Pancreas (tissue), 10 donors: ENCODE measurements around the gene AP2S1. TPM values are rescaled to one million over a fixed set of nuclear protein-coding genes. Genes with fewer than 3 reads are reported as not detected.
"Not testable (repeated sequence)": the region's sequence is repeated elsewhere in the genome, so short reads cannot be mapped to it uniquely, and the experiment has no call there.

Source experiments
- ATAC-seq, 4 donors: fragments of 200-7000 bp; cut with Tn5 transposase; one replicate each; pipeline versions ENCODE4 v1.8.0 to v1.9.1; 2020; ENCODE audit warnings: mild to moderate bottlenecking in 4 of 4, moderate library complexity in 4 of 4
- DNase-seq, 6 donors: peaks; one replicate each; pipeline ENCODE4 v3.0.0-alpha.2; 2020
- FAIRE-seq: peaks from 2 replicates; lab custom pipeline; 2012; peaks lifted over from hg19 to GRCh38; lab: Jason Lieb, UNC
- H3K27ac ChIP-seq, 4 donors: fragments of 200-600 bp; sonication (generic); 1 replicate in 3 of 4; 2 replicates in 1 of 4; pipeline versions ENCODE4 v1.5.0 to v1.8.0; 2020
- H3K27me3 ChIP-seq, 4 donors: fragments of 200-600 bp; one replicate each; pipeline ENCODE4 v1.8.0; 2021
- H3K36me3 ChIP-seq, 3 donors: fragments of 200-600 bp; sonication (generic) in 1 of 3; one replicate each; pipeline versions ENCODE4 v1.5.0 to v1.8.0; 2020 to 2021
- H3K4me1 ChIP-seq, 3 donors: fragments of 200-600 bp; one replicate each; pipeline ENCODE4 v1.8.0; 2021
- H3K4me3 ChIP-seq, 4 donors: fragments of 200-600 bp; sonication (generic) in 2 of 4; one replicate each; pipeline versions ENCODE4 v1.5.0 to v1.8.0; 2020 to 2021
- H3K9me3 ChIP-seq, 4 donors: fragments of 200-600 bp; one replicate each; pipeline ENCODE4 v1.8.0; 2021
- WGBS, 2 donors: extraction: QIAGEN DNeasy Blood & Tissue Kit; methylation state at CpG; one replicate each; pipeline ENCODE4 v1.1.7; 2013; 5-methylcytosine and 5-hydroxymethylcytosine counted together
- intact Hi-C, 3 donors: fragments of 100-400 bp; cut with DNase I; formaldehyde crosslinking; loops; one replicate each; pipeline versions ENCODE4 v1.11.1 to v1.14.2; 2022
- polyA plus RNA-seq, 2 donors: library from polyadenylated mRNA; stranded (reverse); fragments of 200-250 nt; gene quantifications; one replicate each; pipeline ENCODE4 v1.2.3, GENCODE V29; 2013
- total RNA-seq, 6 donors: library from RNA; stranded (reverse); fragmentation: NEBNext Ultra II Directional in 4 of 6; extraction: Animal tissue kit (Norgen Biotek cat#: 25700) in 4 of 6; gene quantifications; one replicate each; pipeline versions ENCODE4 v1.2.1 to v1.2.4, GENCODE V29; 2021 to 2023
- TF ChIP-seq, protein P1 (sequence below), 4 donors: fragments of 200-600 bp; sonication (generic) in 3 of 4; IDR thresholded peaks; one replicate each; pipeline versions ENCODE4 v1.5.0 to v1.8.0; 2021; ENCODE audit warnings: antibody characterized with exemption in 4 of 4
- donor health status: healthy with polysubstance abuse.
- donor health status: DM: no; HTN: no; CAD: no; lungs with moderate emphysema.
- donor health status: DM: no; HTN: no; CAD: no.
- donor health status: control.
- donor health status: control.
- donor health status: Bipolar disorder and iron deficiency.
- donor health status: DM: yes; HTN: yes; CAD: no.
- donor health status: DM: no; HTN: no; CAD: no.
- donor health status: DM: no; HTN: no; CAD: no.
- donor health status: DM: yes; HTN: yes; CAD: no.

Gene AP2S1
- total and polyA plus RNA-seq, 8 donors: 34.5 to 50.9 (median 43.3) TPM

DNA sequence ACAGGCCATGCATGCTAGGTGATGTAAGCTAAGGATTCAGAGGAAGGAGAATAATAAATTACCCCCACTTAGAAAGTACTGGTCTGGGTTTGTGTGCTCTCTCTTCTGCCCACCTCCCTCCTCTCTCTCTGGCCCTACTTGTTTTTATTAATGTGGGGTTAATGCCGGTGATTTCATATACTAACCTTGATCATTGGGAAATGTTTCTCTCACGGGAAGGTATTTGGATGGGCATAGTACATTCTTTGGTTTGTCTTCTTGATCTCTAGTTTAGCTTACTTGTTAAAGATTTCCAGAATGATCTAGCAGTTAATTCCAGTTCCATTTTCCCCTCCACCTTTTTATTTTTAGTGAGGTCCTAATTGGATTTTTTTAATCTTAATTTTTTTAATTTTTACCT is 34.8 kb upstream of the AP2S1 start:
- Histone ChIP-seq H3K9me3 (no peaks in the 10 kb centered on the region), H3K4me1 (peaks cover 0 to 5% (median 0%) of the 10 kb centered on the region in 3 donors), H3K4me3 (no peak overlapping the region), H3K27ac (no peak overlapping the region), H3K27me3 (no peaks in the 10 kb centered on the region), H3K36me3 (no peaks in the 10 kb centered on the region)
- WGBS, 2 donors: 60 to 65% methylated on average over 2 of the region's 2 CpGs
- TF ChIP-seq, protein P1, sequence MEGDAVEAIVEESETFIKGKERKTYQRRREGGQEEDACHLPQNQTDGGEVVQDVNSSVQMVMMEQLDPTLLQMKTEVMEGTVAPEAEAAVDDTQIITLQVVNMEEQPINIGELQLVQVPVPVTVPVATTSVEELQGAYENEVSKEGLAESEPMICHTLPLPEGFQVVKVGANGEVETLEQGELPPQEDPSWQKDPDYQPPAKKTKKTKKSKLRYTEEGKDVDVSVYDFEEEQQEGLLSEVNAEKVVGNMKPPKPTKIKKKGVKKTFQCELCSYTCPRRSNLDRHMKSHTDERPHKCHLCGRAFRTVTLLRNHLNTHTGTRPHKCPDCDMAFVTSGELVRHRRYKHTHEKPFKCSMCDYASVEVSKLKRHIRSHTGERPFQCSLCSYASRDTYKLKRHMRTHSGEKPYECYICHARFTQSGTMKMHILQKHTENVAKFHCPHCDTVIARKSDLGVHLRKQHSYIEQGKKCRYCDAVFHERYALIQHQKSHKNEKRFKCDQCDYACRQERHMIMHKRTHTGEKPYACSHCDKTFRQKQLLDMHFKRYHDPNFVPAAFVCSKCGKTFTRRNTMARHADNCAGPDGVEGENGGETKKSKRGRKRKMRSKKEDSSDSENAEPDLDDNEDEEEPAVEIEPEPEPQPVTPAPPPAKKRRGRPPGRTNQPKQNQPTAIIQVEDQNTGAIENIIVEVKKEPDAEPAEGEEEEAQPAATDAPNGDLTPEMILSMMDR (IDR thresholded peaks at IDR 0.05): no peak
- ATAC-seq (peak in 1 of 4 donors; percentile 18), FAIRE-seq (no peak), DNase-seq (no peak)
- intact Hi-C loops: no loop called here

DNA sequence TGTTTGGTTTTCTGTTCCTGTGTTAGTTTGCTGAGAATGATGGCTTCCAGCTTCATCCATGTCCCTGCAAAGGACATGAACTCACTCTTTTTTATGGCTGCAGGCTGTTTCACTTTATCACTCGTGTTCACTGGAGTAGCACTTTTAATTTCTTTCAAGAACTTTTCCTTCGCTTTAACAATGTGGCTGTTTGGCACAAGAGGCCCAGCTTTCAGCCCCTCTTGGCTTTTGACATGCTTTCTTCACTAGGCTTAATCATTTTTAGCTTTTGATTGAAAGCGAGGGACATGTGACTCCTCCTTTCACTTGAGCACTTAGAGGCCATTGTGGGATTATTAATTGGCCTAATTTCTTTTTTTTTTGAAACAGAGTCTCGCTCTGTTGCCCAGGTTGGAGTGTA is 32.1 kb upstream of the AP2S1 start:
- H3K27ac ChIP-seq, H3K9me3 ChIP-seq, DNase-seq, H3K4me1 ChIP-seq, ATAC-seq, H3K36me3 ChIP-seq, FAIRE-seq, H3K4me3 ChIP-seq, intact Hi-C loops, H3K27me3 ChIP-seq: not testable (repeated sequence)
- 83 to 84% methylated on average over 4 of the region's 4 CpGs for WGBS, 2 donors

DNA sequence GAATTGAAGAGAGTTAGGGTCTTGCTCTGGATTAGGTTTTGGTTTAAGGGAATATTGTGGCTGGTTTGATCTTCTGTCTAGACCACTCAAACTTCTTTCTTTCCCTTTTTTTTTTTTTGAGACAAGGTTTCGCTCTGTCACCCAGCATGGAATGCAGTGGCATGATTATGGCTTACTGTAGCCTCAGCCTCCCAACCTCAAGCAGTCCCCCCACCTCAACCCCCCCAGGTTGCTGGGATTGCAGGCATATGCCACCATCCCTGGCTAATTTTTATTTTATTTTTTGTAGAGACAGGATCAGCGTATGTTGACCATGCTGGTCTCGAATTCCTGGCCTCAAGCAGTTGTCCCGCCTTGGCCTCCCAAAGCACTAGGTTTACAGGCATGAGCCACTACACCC is 31.4 kb upstream of the AP2S1 start:
- no peak for DNase-seq
- no peak overlapping the region for H3K4me3 ChIP-seq
- no peaks in the 10 kb centered on the region for H3K27me3 ChIP-seq
- 95% methylated on average over 4 of the region's 4 CpGs for WGBS, 2 donors
- TF ChIP-seq, protein P1 (IDR thresholded peaks at IDR 0.05): no peak
- H3K36me3 ChIP-seq: no peaks in the 10 kb centered on the region
- H3K27ac ChIP-seq: no peak overlapping the region
- no peak for ATAC-seq
- intact Hi-C loops: no loop called here
- H3K4me1 ChIP-seq: no peaks in the 10 kb centered on the region
- no peaks in the 10 kb centered on the region for H3K9me3 ChIP-seq
- no peak for FAIRE-seq

DNA sequence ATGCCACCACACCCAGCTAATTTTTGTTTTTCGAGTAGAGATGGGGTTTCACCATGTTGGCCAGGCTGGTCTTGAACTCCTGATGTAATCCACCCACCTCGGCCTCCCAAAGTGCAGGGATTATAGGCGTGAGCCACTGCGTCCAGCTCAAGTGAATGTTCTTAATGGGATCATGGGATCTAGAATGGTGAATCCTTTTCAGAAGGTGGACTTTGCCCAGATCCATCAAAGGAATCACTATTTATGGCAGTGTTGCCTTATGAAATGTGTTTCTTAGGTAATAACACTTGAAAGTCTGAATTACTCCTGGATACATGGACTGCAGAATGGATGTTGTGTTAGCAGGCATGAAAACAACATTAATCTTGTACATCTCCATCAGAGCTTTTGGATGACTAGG is 30.4 kb upstream of the AP2S1 start:
- no peak overlapping the region for H3K4me3 ChIP-seq
- WGBS, 2 donors: 96 to 98% methylated on average over 4 of the region's 4 CpGs

DNA sequence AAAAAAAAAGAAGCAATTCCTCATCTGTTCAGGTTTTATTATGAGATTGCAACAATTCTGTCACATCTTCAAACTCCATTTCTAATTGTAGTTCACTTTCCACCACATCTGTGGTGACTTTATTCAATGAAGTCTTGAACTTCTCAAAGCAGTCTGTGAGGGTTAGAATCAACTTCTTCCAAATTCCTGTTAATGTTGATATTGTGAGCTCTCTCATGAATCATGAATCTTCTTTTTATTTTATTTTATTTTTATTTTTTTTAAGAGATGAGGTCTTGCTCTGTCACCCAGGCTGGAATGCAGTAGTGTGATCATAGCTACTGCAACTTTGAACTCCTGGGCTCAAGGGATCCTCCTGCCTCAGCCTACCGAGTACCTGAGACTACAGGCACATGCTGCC is 29.8 kb upstream of the AP2S1 start:
- no peaks in the 10 kb centered on the region for H3K27me3 ChIP-seq
- H3K27ac ChIP-seq: no peak overlapping the region
- no peak for DNase-seq
- no peaks in the 10 kb centered on the region for H3K36me3 ChIP-seq
- FAIRE-seq: no peak
- no peaks in the 10 kb centered on the region for H3K4me1 ChIP-seq
- 96 to 100% methylated on average over 1 of the region's 1 CpG for WGBS, 2 donors
- no peaks in the 10 kb centered on the region for H3K9me3 ChIP-seq
- ATAC-seq: no peak
- intact Hi-C loops: no loop called here
- no peak overlapping the region for H3K4me3 ChIP-seq
- TF ChIP-seq, protein P1 (IDR thresholded peaks at IDR 0.05): no peak

More for the DNA sequence above, 30.4 kb upstream of the AP2S1 start:
- no peaks in the 10 kb centered on the region for H3K9me3 ChIP-seq
- ATAC-seq (no peak), FAIRE-seq (no peak), DNase-seq (no peak)
- H3K4me1 ChIP-seq: no peaks in the 10 kb centered on the region
- TF ChIP-seq, protein P1 (IDR thresholded peaks at IDR 0.05): no peak
- no peaks in the 10 kb centered on the region for H3K36me3 ChIP-seq
- H3K27me3 ChIP-seq: no peaks in the 10 kb centered on the region
- no peak overlapping the region for H3K27ac ChIP-seq
- intact Hi-C loops: no loop called here
